Brain pericyte (primary cell): ENCODE measurements around the gene DNAJC24.
A peak's percentile ranks its signal among the peaks of the same experiment; 100 is the strongest.
"Not testable (repeated sequence)": the region's sequence is repeated elsewhere in the genome, so short reads cannot be mapped to it uniquely, and the experiment has no call there.

Source experiments
- DNase-seq: peaks from one replicate; pipeline ENCODE4 v3.0.0-alpha.2; 2012; ENCODE audit warnings: low read depth, low spot score

DNAJC24 gene, protein sequence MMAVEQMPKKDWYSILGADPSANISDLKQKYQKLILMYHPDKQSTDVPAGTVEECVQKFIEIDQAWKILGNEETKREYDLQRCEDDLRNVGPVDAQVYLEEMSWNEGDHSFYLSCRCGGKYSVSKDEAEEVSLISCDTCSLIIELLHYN

DNA sequence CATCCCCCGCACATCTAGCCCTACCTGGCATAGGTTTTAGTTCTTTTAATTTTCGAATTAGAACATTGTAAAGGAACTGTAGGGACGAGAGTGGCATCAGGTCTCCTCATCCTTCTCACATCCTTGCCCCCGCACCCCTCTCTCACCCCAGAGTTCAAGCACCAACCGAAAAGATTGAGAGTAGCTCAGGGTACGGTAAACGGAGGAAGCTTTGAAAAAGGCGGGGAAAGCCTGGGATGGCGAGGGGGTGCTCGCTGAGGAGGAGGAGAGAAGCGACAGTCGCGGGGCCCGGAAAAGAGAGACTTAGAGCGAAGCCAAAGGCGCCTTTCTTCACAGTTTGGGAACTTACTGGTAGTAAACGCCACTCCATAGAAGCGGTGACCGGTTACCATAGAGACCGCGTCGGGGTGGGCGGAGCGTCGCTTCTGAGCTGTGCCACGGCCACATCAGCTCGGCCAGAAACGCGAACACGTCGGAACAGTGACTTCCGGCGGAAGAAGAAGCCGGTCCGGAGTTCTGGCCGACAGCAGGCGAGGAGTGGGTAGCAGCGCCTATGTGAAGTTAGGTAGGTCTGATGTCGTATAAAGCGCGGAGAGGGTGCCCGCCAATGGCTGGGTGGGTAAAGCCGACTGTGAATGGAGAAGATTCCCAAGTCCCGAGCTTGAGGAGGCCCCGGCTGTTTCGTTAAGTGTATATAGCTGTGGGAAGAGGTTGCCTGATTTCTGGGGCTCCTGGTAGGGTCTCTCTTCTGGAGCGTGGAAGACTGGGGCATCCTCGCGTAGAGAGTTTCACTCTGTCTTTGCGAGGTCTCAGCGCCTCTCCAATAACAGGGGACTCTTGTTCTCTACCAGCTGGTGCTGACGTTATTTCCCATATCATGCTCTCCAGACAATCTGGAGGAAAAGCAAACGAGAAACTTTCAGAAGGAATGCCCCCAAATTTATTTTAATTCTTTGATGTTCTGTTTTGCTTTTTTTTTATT is at the start of gene DNAJC24, which contains the start of gene DCDC1:
Gene DNAJC24 (plus strand): TSS at position 513 of the 982 bp plus-strand sequence. CDS start 889 bp downstream, outside the sequence.
Gene DCDC1 (minus strand): TSS at position 392 of the 982 bp plus-strand sequence. CDS start 41,459 bp downstream, outside the sequence.
- peak; percentile 75 for DNase-seq

DNA sequence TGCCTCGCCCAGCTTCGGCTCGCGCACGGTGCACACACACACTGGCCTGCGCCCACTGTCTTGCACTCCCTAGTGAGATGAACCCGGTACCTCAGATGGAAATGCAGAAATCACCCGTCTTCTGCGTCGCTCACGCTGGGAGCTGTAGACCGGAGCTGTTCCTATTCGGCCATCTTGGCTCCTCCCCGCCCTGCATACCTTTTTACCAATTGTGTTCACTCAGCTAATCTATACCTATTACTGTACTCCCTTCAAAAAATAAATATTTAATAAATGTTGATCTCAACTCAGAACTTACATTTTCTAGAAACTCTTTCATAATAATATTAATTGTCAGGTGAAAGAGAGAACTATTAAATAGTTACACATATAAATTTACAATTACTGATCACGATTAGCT is 48.2 kb upstream of the DNAJC24 start:
- DNase-seq, result not testable (repeated sequence)

DNA sequence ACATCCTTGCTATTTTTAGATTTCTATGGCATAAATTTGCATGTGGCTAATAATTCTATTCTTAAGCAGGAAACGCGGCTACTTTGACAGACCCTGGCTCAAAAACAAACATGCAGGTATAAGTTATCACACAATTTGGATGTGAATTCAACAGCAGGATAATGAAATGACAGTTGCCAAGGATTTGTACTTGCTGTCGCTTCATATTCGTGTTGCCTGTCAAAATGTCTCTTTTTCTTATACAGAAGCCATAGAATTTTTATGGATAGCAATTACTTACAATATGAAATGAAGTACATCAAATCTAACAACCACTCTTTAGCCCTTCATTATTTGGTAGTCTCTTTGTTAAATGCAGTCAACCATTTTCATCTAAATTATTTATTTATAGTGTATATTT is 46.5 kb upstream of the DNAJC24 start:
- no peak for DNase-seq

GRCh38 chr11:31325160-31325559 is 44.5 kb upstream of the DNAJC24 start:
- DNase-seq, result no peak

GRCh38 chr11:31326470-31327148 is 43.1 kb upstream of the DNAJC24 start:
- no peak for DNase-seq

- DNase-seq, result no peak
These were observed 42.2 kb upstream of the DNAJC24 start for GRCh38 chr11:31327417-31327816.

- DNase-seq, result no peak
These were observed 41.0 kb upstream of the DNAJC24 start for GRCh38 chr11:31328697-31329096.

GRCh38 chr11:31337806-31338205 is 31.9 kb upstream of the DNAJC24 start:
- DNase-seq, result no peak

- DNase-seq, result no peak
These were observed 28.6 kb upstream of the DNAJC24 start for GRCh38 chr11:31340903-31341572.

DNA sequence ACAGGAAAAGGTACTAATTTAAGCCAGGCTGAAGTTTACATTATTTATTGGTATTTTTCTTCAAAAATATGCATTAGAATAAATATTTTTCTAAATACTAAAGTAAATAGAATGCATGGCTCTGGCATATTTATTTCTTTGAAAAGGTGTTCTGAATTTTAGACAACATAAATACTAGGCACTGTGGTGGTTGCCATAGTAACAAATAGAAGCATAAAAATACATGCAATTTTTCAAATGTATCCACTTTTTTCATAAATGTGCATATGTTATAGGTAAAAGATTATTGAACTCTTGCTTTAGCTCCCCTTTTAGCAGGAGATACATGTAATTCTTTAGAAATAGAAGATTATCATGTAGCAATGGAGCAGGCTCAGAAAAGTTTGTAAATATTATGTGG is 18.5 kb upstream of the DNAJC24 start:
- DNase-seq, result no peak

DNA sequence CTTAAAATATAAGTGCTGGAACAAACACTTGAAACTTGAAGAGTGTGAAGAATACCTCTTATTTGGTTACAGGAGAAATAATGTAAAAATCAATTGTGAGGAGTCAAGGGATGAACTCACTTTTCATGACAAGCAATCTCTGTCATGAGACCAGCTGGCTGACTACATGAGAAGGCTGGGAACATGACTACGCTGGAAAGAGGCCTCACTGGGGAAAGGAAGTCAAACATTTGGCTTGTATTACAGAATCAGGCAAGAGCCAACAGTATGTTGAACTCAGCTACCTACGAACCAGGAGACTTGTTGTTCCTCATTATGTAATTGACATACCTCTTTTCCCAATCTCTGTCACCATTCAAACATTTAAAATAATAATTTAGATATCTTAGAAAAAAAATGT is 14.5 kb upstream of the DNAJC24 start:
- DNase-seq, result no peak

DNA sequence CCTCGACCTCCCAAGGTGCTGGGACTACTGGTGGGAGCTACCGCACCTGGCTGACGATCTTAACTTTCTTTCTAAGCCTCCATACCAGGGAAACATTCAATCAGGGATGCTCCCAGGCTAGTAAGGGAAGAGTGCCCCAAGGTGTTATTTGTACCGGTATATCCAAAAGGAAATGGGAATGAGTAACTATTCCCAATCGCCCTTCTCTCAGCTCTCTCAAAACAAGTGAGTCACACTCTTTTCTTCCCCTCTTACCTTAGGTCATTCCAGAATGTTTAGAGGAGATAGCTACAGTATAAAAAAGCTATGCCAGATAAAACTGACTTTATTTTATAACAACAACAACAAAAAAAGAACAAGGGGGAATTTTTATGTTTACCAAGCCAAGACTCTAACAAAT is 13.8 kb upstream of the DNAJC24 start:
- DNase-seq, result no peak

DNA sequence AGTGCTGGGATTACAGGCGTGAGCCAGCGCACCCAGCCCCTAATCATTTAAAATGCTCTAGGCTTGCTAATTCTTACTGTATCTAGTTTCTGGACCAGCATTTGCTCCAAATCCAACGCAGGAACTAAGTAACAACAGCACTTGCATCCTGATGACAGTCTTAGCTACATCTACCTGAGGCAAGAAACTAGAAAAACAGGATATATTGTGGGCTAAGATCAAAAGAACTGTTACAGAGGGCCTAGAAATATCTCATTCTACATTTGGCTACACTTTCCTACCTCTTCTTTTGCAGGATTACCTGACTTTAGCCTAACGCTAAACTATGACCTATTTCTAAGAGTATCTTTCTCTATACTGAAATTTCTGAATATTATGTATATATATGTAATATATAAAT is 7.9 kb upstream of the DNAJC24 start:
- DNase-seq, result no peak

DNA sequence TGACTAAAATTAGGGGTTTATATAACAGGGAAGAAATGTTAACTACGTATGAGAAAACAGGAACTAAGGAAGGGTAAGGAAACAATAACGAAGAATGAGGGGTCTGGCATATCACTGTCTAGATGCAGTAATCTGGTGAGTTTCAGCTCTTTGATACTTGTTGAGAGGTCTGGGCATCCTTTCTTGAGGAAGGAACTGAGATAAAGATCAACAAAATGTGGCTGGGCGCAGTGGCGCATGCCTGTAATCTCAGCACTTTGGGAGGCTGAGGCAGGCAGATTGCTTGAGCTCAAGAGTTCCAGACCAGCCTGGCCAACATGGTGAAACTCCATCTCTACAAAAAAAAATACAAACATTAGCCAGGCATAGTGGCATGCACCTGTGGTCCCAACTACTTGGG is 2.9 kb upstream of the DNAJC24 start:
- DNase-seq, result no peak

DNA sequence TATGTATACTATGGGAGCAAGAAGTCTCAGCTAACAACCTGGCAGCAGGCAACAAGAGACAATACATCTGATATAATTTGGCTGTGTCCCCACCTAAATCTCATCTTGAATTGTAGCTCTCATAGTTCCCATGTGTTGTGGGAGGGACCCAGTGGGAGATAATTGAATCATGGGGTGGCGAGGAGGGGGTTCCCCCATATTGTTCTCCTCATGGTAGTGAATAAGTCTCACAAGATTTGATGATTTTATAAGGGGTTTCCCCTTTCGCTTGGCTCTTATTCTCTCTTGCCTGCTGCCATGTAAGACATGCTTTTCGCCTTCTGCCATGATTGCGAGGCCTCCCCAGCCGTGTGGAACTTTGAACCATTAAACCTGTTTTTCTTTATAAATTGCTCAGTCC is 6.2 kb downstream of the DNAJC24 start:
- no peak for DNase-seq

GRCh38 chr11:31383116-31383515 is 13.5 kb downstream of the DNAJC24 start:
- no peak for DNase-seq

- DNase-seq, result no peak
These were observed 17.7 kb downstream of the DNAJC24 start for GRCh38 chr11:31387379-31387778.

DNA sequence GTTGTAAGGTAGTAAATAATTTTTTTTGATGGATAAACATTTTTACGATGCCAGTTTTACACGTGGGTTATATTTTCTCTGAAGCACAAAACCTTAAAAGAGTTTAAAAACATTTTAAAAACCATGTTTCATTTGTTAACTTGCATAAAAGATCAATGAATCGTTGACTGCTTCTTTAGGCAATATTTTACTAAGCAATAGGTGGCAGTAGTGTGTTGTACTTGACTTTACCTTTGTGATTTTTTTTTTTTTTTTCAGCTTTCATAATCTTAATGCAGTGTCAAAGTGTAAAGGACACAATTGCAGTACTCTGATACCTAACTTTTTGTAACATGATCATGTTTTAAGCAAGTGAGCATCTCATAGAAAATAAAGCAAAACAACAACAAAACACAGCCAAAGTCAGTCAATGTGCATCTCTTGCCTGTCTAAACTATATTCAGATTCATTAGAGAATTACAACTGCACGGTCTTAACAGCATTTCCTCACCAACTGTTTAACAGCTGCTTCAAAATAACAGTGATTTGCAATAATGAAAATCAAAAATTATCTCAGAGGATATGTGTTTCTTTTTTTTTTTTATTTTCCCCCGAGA is 27.7 kb downstream of the DNAJC24 start:
- no peak for DNase-seq

GRCh38 chr11:31404614-31405013 is 35.0 kb downstream of the DNAJC24 start:
- no peak for DNase-seq

- DNase-seq, result no peak
These were observed 38.5 kb downstream of the DNAJC24 start for GRCh38 chr11:31408201-31408600.

DNA sequence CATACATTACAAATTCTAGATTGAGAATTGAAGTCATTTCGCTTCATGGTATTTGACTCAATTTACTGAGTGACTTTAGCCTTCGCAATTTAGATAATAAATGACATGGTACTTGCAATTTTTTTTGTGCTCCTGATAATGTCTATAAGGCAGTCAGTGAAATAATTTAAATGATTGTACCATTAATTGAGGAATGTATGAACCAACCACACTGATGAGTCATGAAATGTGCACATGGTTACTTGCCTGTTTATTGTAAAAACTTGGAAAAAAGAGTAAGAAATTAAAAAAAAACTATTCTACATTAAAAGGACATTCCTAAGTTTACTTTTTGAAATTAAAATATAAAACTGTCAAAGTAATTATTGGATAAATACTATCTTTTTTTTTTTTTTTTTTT is 43.3 kb downstream of the DNAJC24 start:
- DNase-seq, result no peak
